OCI-LY7 (cell line): ENCODE measurements around the gene KREMEN1. TPM values are rescaled to one million over a fixed set of nuclear protein-coding genes. Genes with fewer than 3 reads are reported as not detected.

ENCODE experiments used
- BruUV-seq: library from RNA; stranded (reverse); fragments of 400-500 nt; replicated peaks from 2 replicates; lab custom pipeline; 2021; lab: Mats Ljungman, UMichigan
- CTCF ChIA-PET: fragments of 300-600 bp; sonication (Branson Sonifier 250); formaldehyde crosslinking; loops from one replicate; lab custom pipeline; 2022; ENCODE audit warnings: antibody characterized with exemption; ENCODE audit not compliant: unreplicated experiment; lab: Charles Lee
- POLR2A ChIA-PET: fragments of 300-600 bp; sonication (Branson Sonifier 250); formaldehyde crosslinking; loops from one replicate; lab custom pipeline; 2022; ENCODE audit warnings: antibody characterized with exemption; lab: Charles Lee
- DNase-seq: peaks from one replicate; pipeline ENCODE4 v3.0.0-alpha.2; 2015; ENCODE audit warnings: low spot score
- H2AFZ ChIP-seq: fragments of 200-600 bp; sonication (generic), shearing (Covaris generic); 2 replicates; pipeline ENCODE4 v1.6.1; 2014; ENCODE audit warnings: mild to moderate bottlenecking, antibody characterized with exemption, low read length, moderate library complexity
- H3K27ac ChIP-seq: fragments of 200-600 bp; sonication (generic); 2 replicates; pipeline ENCODE4 v1.5.1; 2014; ENCODE audit warnings: mixed run types, low read depth, mild to moderate bottlenecking, moderate library complexity, low read length, inconsistent platforms; ENCODE audit not compliant: poor library complexity, severe bottlenecking
- H3K36me3 ChIP-seq: fragments of 200-600 bp; sonication (generic); 2 replicates; pipeline ENCODE4 v1.6.1; 2014; ENCODE audit warnings: mild to moderate bottlenecking, antibody characterized with exemption, low read length, moderate library complexity, mixed read lengths; ENCODE audit not compliant: insufficient read depth
- H3K4me1 ChIP-seq: fragments of 200-600 bp; sonication (generic); 2 replicates; pipeline ENCODE4 v1.5.1; 2014; ENCODE audit warnings: mild to moderate bottlenecking, low read length; ENCODE audit not compliant: insufficient read depth, poor library complexity, severe bottlenecking
- H3K4me2 ChIP-seq: fragments of 200-600 bp; sonication (generic); 2 replicates; pipeline ENCODE4 v1.6.1; 2014; ENCODE audit warnings: mild to moderate bottlenecking, low read length
- H3K4me3 ChIP-seq: fragments of 200-600 bp; sonication (generic); 2 replicates; pipeline ENCODE4 v1.5.1; 2014; ENCODE audit warnings: mild to moderate bottlenecking, low read depth, low read length; ENCODE audit not compliant: poor library complexity, severe bottlenecking
- H3K79me2 ChIP-seq: fragments of 200-600 bp; sonication (generic); 2 replicates; pipeline ENCODE4 v1.6.1; 2016; ENCODE audit warnings: low read depth, mild to moderate bottlenecking, low read length, moderate library complexity, mixed read lengths; ENCODE audit not compliant: insufficient read depth
- H3K9me2 ChIP-seq: fragments of 200-600 bp; sonication (generic); 2 replicates; pipeline ENCODE4 v1.6.1; 2016; ENCODE audit warnings: mild to moderate bottlenecking, low read length, mixed read lengths; ENCODE audit not compliant: insufficient read depth
- H3K9me3 ChIP-seq: fragments of 200-600 bp; sonication (generic); 2 replicates; pipeline ENCODE4 v1.6.1; 2014; ENCODE audit warnings: mild to moderate bottlenecking, mixed run types, low read length, mixed read lengths
- H4K20me1 ChIP-seq: fragments of 200-600 bp; sonication (generic); 2 replicates; pipeline ENCODE4 v1.6.1; 2014; ENCODE audit warnings: mild to moderate bottlenecking, antibody characterized with exemption, low read length, moderate library complexity, mixed read lengths; ENCODE audit not compliant: insufficient read depth
- EZH2phosphoT487 ChIP-seq: fragments of 200-600 bp; sonication (generic); IDR thresholded peaks from 2 replicates; pipeline ENCODE4 v1.6.1; 2018; ENCODE audit warnings: low read depth, borderline replicate concordance, mild to moderate bottlenecking, mixed run types, antibody characterized with exemption, low read length, moderate library complexity, mixed read lengths
- intact Hi-C: fragments of 100-400 bp; cut with micrococcal nuclease; formaldehyde crosslinking; loops from one replicate; pipeline ENCODE4 v1.10.0; 2022; ENCODE audit not compliant: unreplicated experiment
- total RNA-seq, 2 experiments: library from RNA; depleted of rRNA in 1 of 2; stranded (reverse); fragments of >200 nt in 1 of 2; shearing (Covaris generic) in 1 of 2; gene quantifications; 2 replicates each; pipeline ENCODE4 v1.2.3, GENCODE V29; 2014 to 2022
- TF ChIP-seq, protein P1 (sequence below): fragments of 200-600 bp; sonication (generic); conservative IDR thresholded peaks from 2 replicates; pipeline ENCODE4 v1.5.1; 2014; ENCODE audit warnings: mild to moderate bottlenecking, antibody characterized with exemption, low read length, moderate library complexity, mixed read lengths

The KREMEN1 gene
- total RNA-seq, 2 experiments from 2014 or later, result not detected

DNA sequence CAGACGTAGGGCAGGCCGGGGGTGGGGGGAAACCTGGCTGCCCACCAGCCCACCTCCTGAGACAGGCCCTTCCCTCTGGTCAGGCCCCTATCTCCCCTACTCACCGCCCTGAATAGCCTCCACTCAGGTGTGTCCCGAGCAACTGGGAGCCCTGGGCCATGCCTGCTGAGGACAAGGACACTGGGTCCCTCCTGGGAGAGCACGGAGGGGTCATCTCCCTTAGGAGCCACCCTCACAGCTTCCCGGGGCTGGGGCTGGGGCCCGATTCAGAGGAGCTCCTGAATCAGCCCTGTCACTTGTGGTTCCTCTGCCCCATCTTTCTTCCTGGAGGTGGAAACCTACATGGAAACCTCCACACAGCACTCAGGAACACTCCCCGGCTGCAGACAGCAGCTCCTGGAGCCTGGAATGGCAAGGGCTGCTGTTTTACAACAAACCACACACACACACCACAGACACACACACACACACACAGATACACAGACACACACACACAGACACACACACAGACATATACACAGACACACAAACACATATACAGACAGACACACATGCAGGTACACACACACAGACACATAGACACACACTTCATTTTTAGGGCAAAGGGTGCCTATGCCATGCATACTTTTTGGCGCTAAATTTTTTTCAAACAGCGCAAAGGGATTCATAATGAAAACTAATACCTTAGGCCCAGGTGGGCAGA lies 123.3 kb downstream of the KREMEN1 start:
- no peaks in the 10 kb centered on the region for H4K20me1 ChIP-seq
- H3K36me3 ChIP-seq, result no peaks in the 10 kb centered on the region
- no peaks in the 10 kb centered on the region for H3K4me1 ChIP-seq
- no peak overlapping the region for H3K4me3 ChIP-seq
- no peaks in the 10 kb centered on the region for H3K79me2 ChIP-seq
- ChIA-PET CTCF (no interaction called here), POLR2A (no interaction called here)
- no peak overlapping the region for H3K4me2 ChIP-seq
- TF ChIP-seq EZH2phosphoT487, result no peak
- TF ChIP-seq, protein P1, sequence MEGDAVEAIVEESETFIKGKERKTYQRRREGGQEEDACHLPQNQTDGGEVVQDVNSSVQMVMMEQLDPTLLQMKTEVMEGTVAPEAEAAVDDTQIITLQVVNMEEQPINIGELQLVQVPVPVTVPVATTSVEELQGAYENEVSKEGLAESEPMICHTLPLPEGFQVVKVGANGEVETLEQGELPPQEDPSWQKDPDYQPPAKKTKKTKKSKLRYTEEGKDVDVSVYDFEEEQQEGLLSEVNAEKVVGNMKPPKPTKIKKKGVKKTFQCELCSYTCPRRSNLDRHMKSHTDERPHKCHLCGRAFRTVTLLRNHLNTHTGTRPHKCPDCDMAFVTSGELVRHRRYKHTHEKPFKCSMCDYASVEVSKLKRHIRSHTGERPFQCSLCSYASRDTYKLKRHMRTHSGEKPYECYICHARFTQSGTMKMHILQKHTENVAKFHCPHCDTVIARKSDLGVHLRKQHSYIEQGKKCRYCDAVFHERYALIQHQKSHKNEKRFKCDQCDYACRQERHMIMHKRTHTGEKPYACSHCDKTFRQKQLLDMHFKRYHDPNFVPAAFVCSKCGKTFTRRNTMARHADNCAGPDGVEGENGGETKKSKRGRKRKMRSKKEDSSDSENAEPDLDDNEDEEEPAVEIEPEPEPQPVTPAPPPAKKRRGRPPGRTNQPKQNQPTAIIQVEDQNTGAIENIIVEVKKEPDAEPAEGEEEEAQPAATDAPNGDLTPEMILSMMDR, result no peak
- no peak overlapping the region for H2AFZ ChIP-seq
- no peak overlapping the region for H3K27ac ChIP-seq
- no peaks in the 10 kb centered on the region for H3K9me3 ChIP-seq
- intact Hi-C loops, result no loop called here
- no TSS peak for BruUV-seq
- DNase-seq, result no peak
- H3K9me2 ChIP-seq, result no peaks in the 10 kb centered on the region

DNA sequence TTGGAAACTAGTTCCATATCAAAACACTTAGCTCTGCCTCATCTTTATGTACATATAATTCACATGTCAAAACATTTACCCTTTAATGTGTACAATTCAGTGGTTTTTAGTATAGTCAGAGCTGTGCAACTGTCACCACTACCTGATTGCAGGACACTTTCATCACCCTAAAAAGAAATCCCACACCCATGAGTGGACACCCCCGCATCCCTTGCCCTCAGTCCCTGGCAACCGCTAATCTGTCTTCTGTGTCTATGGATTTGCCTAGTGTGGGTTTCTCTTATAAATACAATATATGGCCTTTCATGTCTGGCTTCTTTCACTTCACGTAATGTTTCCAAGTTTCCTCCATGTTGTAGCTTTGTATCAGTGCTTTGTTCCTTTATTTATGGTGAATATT lies 124.3 kb downstream of the KREMEN1 start:
- H3K79me2 ChIP-seq, result no peaks in the 10 kb centered on the region
- H3K4me2 ChIP-seq, result no peak overlapping the region
- H3K9me2 ChIP-seq, result no peaks in the 10 kb centered on the region
- H4K20me1 ChIP-seq, result no peaks in the 10 kb centered on the region
- H3K36me3 ChIP-seq, result no peaks in the 10 kb centered on the region
- TF ChIP-seq, protein P1, result no peak
- no peaks in the 10 kb centered on the region for H3K4me1 ChIP-seq
- H2AFZ ChIP-seq, result no peak overlapping the region
- DNase-seq, result no peak
- intact Hi-C loops, result no loop called here
- ChIA-PET CTCF (no interaction called here), POLR2A (no interaction called here)
- no peaks in the 10 kb centered on the region for H3K9me3 ChIP-seq
- no peak overlapping the region for H3K27ac ChIP-seq
- no peak overlapping the region for H3K4me3 ChIP-seq
- BruUV-seq, result no TSS peak

DNA sequence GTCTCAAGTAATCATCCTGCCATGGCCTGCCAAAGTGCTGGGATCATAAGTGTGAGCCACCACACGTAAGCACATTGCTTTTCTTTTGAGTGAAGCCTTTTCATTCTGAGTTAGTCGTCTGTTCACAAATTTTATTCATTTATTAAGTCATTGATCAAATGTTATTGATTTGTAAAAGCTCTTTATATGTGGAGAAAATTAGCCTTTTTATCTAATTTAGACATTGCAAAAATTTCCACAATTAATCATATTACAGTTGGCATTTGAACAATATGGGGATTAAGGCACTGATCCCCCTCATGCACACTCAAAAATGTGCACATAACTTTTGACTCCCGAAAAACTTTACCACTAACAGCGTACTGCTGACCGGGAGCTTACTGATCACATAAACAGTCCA lies 125.4 kb downstream of the KREMEN1 start:
- Histone ChIP-seq H2AFZ (no peak overlapping the region), H4K20me1 (no peaks in the 10 kb centered on the region), H3K9me3 (no peaks in the 10 kb centered on the region), H3K36me3 (no peaks in the 10 kb centered on the region), H3K4me3 (no peak overlapping the region), H3K27ac (no peak overlapping the region), H3K4me2 (no peak overlapping the region), H3K9me2 (no peaks in the 10 kb centered on the region), H3K79me2 (no peaks in the 10 kb centered on the region), H3K4me1 (peaks cover 8% of the 10 kb centered on the region)
- no peak for TF ChIP-seq EZH2phosphoT487
- TF ChIP-seq, protein P1, result no peak
- DNase-seq, result no peak
- ChIA-PET POLR2A (no interaction called here), CTCF (no interaction called here)
- intact Hi-C loops, result no loop called here
- no TSS peak for BruUV-seq
